Activated CD8-positive, alpha-beta memory T cell treated with anti-CD3 and anti-CD28 coated beads for 36 hours (primary cell): ENCODE measurements around the gene ARL5A. TPM values are rescaled to one million over a fixed set of nuclear protein-coding genes. Genes with fewer than 3 reads are reported as not detected.
"Not testable (repeated sequence)": the region's sequence is repeated elsewhere in the genome, so short reads cannot be mapped to it uniquely, and the experiment has no call there.

ENCODE experiments used
- CTCF ChIA-PET: fragments of 350-600 bp; sonication (Branson Sonifier 250); formaldehyde crosslinking; loops from one replicate; lab custom pipeline; 2021; ENCODE audit warnings: antibody characterized with exemption; lab: Charles Lee
- POLR2A ChIA-PET: fragments of 350-600 bp; sonication (Branson Sonifier 250); formaldehyde crosslinking; loops from one replicate; lab custom pipeline; 2021; ENCODE audit warnings: antibody characterized with exemption; lab: Charles Lee
- total RNA-seq, 2 experiments: library from RNA; stranded (reverse); gene quantifications; one replicate each; pipeline ENCODE4 v1.2.3, GENCODE V29; 2021

ARL5A gene, protein sequence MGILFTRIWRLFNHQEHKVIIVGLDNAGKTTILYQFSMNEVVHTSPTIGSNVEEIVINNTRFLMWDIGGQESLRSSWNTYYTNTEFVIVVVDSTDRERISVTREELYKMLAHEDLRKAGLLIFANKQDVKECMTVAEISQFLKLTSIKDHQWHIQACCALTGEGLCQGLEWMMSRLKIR
- 10 to 100 TPM; 77.4 to 79.0 TPM for total RNA-seq

DNA sequence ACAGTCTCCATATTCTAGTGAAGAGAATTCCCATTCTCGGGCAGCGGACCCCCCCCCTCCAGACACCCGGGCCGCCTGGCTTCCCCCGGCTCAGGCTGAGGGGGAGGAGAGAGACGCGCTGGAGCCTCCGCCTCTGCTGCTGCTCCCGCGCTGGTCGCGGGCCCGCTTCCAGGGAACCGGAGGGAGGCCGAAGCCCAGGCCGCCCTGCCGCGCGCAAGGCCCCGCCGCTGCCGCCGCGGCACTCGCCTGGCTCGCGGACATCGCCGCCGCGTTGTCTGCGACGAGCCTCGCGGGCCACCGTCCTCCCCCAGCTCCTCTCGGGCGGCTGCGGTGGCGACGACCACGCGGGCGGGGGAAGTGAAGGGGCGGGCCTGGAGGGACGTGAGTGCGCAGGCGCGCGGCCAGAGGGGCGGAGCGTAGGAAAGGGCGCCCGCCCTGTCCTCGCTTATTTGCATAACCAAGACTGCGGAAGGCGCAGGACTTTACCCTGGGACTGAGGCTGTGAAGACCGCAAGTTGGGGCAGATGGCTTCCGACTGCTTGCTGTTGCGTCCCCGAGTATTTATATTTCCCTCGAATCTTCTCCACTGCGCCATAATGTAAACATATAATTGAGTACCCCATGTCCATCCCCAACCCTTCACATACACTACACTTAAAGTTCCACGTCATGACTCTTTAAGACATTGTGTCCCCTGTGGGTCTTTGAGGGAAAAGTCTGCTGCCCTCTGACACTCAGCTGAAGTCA is at the start of gene ARL5A:
Gene ARL5A (minus strand): TSS at position 279 of the 747 bp plus-strand sequence. CDS start 245 bp downstream, at position 34.
- ChIA-PET CTCF (interaction anchor here (0.7 to 1.2 kb wide), 3 partner anchors 12 to 197 kb away, joined by 3 read pairs; no protein-coding TSS in a partner anchor), POLR2A (interaction anchor here (0.6 to 1.2 kb wide), 4 partner anchors 8 to 847 kb away, joined by 3 to 4 read pairs (median 3); no protein-coding TSS in a partner anchor)

DNA sequence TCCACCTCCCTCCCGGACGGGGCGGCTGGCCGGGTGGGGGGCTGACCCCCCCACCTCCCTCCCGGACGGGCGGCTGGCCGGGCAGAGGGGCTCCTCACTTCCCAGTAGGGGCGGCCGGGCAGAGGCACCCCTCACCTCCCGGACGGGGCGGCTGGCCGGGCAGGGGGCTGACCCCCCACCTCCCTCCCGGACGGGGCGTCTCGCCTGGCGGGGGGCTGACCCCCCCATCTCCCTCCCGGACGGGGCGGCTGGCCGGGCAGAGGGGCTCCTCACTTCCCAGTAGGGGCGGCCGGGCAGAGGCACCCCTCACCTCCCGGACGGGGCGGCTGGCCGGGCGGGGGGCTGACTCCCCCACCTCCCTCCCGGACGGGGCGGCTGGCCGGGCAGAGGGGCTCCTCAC is 47.4 kb upstream of the ARL5A start:
- CTCF ChIA-PET, POLR2A ChIA-PET: not testable (repeated sequence)

DNA sequence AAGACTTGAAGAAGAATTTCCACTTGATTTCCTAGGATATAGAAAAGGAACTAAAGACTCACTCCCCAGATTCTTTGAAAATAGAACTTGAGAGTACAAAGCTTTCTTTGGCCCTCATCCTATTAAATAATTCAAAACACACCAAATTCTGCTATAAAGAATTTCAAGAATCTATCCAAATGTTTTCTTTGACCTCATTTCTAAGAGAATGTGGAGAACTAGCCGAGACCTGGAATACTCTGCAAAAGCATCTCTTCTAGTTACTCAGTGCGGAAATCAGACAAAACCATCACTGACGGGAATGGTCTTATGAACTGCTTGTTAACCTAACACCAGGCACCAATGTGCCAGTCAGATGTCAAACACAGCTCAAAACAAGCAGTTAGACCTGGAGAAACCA is 44.2 kb upstream of the ARL5A start:
- POLR2A ChIA-PET, result no interaction called here
- CTCF ChIA-PET, result no interaction called here

DNA sequence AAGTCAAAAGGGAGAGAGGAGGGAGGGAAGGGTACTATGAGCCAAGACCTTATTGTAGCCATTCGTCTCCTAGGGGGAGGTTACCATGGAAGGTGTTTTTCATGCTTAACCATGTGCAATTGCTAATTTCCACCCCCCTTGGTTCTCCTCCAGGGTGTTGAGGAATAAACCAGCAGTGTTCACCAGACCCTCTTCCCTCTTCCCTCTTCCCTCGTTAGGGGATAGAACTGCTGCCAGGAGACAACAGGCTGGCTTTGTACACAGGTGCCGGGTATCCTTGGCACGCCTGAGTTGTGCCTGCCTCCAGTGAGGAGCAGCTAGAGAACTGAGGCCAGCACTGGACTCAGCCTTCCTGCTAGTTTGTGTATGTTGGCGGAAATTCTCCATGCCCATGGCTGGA is 41.1 kb upstream of the ARL5A start:
- POLR2A ChIA-PET, result no interaction called here
- CTCF ChIA-PET, result no interaction called here

DNA sequence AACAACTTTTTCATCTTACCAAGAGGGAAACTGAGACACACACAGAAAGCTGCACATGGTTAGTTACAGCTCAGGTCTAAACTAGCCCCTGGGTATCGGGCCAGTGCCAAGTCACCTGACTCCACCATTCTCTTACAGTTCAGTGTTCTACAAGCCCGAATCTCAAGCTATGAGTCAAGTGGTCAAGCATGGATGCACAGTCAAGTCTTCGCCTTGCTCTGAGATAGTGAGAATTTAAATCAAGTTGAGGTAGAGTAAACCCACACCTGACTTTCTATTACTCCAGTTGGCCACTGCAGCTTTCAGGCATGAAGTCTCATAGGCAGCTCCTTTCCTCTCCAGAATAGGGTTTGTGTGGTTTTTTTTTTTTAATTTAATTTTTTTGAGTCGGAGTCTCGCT is 34.5 kb upstream of the ARL5A start:
- ChIA-PET POLR2A (no interaction called here), CTCF (no interaction called here)

DNA sequence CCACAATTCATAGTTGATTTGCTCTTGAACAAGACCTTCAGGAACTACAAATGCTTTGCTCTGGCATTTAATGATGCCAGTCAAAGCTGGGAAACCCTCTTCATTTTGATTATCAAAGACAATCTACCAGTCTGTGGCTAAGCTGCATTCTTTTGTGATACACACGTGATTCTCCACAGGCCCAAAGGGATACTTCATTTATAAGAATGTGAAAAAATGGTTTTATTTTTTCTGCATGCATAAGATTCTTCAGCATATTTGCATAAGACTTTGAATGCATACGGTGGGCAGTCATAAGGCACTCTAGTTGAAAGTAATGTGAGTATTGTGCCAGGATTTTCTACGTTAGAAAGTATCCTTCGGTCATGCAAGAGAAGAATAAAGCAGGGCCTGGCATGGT is 33.0 kb upstream of the ARL5A start:
- ChIA-PET CTCF (no interaction called here), POLR2A (no interaction called here)

DNA sequence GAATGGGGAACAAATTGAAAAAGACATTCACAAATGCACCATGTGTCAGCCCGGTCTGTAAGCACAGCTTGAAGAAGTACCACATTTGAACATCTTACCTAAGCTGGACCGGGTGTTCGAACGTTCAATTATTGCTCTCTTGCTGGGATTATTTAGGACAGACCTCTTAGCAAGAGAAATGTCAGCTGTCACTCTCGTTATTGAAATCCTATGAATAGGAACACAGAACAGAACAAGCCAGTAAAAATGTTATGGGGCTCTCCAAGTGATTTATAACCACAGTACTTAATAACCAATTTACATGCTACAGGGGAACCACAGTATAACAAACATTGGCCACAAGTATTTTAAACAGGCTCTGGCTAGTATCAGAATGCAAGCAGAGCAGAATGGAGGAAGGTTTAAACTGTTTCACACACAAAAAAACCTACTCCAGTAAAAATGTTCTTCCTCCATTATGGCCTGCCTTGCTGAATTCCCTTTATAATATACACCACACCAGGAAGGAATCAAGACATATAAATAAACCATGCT is 32.5 kb upstream of the ARL5A start:
- ChIA-PET CTCF (no interaction called here), POLR2A (no interaction called here)

DNA sequence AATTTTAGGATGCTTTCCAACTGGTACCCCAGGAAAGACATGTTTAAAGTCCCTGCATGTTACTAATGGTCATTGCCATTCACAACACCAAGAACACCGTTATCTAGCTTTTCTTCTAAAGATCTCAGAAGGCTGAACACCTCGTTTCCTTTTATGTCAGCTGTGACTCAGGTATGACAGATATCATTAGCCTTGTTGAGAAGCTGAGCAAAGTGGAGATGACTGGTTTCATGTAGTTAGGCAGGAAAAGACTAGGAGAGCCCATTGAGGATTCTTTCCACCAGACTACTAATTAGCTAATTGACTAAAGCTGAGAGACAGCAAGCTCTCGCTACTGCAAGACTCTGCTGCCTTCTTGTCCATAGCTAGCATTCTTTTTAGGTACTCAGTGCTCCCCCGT is 32.0 kb upstream of the ARL5A start:
- CTCF ChIA-PET, result no interaction called here
- POLR2A ChIA-PET, result no interaction called here

DNA sequence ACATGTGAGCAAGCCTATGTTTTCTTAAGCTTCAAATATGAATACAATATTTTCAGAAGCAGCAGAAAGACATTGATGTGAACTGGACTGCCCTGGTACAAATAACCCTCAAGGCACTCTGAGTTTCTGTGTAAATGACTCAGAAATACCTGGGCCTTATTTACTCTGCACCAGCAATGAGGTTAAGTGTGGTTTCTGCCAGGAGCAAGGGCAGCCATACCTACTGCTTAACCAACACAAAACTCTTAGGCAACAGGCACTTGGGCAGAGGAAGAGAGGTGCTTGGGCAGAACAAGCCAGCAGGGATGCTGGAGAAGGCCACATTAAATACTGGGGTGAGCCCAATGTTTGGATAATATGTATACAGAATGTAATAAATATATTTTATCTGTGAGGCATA is 29.4 kb upstream of the ARL5A start:
- ChIA-PET CTCF (no interaction called here), POLR2A (no interaction called here)

DNA sequence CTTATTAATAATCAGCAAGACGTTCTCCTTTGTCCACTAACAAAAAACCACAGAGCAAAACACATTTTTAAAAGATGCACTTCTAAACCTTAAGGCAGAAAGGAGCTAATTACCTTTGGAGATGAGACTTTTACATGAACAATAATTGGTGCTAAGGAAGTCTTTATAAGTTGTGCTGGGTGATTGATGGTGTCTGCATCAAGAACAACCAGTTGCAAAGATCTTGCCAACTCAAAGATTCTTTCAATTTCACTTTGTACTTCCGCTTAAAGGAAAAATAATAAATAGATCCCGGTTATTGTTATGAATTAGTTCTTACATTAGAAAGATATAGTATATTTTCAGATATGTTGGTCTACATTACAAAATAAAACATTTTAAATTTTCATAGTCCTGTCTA is 26.9 kb upstream of the ARL5A start:
- ChIA-PET POLR2A (no interaction called here), CTCF (no interaction called here)

DNA sequence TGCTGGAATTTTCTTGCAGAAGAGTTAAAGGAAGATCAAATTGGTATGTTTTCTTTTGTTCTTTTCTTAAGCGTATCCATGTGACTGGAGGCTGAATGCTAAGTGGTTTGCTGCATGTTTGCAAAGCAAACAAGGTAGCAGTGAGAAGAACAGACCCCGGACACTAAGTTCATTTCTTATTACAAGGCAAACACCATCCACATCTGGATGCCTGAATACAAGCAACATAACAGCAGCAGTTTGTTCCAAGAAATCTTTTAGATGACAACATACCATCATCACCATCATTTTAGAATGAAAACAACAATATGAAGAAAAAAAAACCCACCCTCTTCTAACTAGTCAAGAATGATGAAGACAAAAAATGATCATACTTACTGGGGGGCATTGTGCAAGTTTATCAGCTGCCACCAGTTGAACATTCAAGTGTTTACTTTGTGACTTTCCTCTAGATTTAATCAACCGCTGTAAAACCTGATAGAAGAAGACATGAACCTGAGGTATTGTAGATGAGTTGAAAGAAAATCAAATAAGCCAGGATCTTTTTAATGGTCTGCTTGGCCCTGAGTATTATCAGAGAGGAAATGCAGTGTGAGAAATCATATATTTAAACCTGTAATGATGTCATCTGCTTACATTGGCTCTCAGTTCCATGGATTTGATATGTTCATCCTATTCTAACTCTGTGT is 25.0 kb upstream of the ARL5A start:
- CTCF ChIA-PET, result no interaction called here

DNA sequence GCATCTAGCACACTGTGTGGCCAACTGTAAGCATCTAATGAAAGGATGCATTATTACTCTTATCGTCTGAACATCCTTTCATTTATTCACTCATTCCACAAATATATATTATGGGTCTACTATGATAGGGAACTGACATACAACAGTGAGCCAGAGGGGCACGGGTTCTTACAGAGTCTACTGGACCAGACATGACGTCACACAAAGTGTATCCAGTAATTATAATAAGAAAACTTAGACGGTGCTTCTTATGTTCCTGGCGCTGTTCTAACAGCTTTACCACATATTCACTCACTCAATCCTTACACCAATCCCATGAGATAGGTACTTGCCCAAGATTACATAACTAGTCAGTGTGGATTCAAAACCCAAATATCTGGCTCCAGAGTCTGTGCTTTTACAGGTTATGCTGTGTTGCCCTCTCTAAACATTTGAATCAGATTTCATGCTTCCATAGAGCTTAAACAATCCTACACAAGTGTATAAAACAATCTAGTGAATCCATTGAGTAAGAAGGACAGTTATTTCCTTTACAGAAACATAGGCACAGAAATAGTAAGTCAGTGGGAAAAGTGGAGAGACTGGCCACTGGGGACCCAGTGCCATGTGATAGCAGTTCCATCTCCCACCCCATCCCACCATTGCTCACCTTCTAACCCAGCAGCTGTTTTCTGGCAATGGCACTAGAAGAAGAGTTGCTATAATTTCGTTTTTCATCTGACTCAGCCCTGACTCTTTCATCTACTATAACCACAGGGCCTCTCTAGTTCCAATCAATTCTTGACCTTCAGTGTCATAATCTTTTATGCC is 24.2 kb upstream of the ARL5A start:
- CTCF ChIA-PET, result no interaction called here
- POLR2A ChIA-PET, result no interaction called here

More for the DNA sequence above, 25.0 kb upstream of the ARL5A start:
- POLR2A ChIA-PET, result no interaction called here

DNA sequence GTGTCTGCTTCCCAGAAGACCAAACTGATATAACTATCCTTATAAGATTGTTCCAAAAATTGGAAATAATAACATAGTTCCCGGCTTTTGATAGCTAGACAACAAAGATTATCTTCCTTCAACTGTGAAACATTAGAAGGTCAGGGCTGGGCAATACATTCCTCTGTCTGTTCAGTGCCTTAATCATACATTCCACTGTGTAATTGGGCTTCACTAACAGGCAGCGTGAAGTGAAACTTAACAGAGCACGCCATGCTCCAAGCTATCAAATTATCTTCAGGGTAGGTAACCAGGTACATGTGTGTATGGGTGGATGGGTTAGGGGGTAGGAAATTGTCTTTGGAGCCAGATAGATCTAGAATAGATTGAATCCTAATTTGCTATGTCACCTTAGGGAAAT is 23.5 kb upstream of the ARL5A start:
- POLR2A ChIA-PET, result no interaction called here
- CTCF ChIA-PET, result no interaction called here

DNA sequence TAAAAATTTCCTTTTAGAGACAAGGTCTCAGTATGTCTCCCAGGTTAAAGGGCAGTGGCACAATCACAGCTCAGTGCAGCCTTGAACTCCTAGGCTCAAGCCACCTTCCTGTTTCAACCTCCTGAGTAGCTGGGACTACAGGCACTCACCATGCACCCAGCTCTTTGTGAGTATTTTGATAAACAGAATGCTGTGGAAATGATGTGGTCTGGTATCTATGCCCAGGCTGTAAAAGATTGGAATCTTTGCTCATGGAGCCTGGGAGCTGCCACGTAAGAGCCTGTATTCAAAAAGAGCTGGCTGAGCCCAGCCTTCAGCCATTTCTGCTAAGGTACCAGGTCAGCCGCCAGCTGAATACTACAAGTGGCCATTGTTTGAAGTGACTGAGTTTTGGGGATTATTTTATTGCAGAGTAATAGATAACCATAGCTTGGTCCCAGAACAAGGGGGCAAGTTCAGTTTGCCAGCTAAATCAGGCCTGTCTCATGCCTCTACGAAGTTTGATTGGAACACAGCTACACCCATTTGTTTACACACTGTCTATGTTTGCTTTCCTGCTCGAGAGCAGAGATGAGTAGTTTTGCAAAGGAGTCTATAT is 21.3 kb upstream of the ARL5A start:
- CTCF ChIA-PET, result no interaction called here

DNA sequence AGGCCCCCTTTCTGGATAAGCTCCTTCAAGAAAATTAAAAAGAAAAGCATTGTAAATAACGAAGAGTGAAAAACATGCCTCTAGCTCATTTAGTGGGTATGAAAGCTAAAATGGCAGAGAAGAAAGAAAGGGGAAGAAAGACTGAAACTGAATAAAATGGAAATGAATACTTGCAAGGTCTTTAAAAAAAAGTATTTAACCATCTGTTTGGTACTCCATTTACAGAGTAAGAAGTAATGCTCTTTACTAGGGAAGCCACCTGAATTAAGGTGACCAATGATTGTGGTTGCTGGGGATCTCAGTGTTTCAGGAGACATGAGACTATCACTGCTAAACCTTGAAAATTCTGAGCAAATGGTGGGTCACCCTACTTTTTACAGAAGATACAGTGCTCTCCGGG is 17.7 kb upstream of the ARL5A start:
- CTCF ChIA-PET, result interaction anchor here (0.8 kb wide), 1 partner anchor 19 kb away, joined by 3 read pairs; no protein-coding TSS in a partner anchor

More for the DNA sequence above, 21.3 kb upstream of the ARL5A start:
- POLR2A ChIA-PET, result no interaction called here

DNA sequence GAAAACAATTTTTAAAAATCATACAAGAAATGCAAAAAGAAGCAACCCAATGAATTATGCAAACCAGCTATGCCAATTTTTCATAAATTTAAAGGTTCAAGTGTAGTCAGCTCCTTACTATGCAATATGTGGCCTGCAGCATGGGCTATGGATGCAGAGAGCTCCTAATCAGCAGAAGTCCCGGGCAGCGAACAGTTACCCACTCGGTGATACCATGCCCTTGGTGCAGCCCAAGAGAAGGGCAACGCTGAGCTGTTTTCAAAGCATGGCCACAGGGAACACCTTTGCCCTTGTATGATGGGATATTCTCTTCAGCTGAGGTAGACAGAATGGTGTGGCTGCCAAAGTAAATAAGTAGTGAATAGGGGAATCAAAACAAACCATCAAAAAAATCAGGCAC is 17.3 kb upstream of the ARL5A start:
- POLR2A ChIA-PET, result no interaction called here
- CTCF ChIA-PET, result interaction anchor here (0.8 kb wide), 1 partner anchor 19 kb away, joined by 3 read pairs; no protein-coding TSS in a partner anchor

More for the DNA sequence above, 17.7 kb upstream of the ARL5A start:
- POLR2A ChIA-PET, result no interaction called here

DNA sequence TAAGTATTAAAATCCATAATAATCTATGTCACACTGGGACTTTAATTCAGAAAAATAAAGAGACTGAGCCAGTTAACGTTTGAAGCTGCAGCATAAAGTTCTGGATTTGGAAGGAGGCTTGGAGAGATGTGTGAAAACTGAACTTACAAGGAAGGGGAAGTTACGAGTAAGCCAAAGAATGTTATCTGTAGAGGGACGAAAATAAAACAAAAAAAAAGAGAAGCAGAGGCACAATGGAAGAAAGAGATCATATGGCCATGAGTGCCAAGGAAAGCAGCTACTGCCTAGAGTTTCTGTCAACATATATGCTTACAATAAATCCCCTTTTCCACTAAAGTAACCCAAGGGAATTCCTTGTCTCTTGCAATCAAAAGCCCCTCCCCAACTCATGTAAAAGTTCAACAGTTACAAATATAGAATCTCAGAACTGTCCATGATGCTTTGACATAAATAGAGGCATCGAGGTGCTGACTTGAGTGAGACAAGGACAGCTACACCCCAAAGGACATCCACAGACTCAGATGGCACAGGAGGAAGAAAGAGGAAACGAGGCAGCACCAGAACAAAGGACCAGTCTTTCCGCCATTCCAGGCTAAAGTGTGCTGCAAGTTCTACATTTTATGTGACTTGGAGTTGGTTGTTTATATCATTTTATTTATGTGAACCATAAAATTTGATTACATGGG is 16.1 kb upstream of the ARL5A start:
- ChIA-PET POLR2A (no interaction called here), CTCF (no interaction called here)

DNA sequence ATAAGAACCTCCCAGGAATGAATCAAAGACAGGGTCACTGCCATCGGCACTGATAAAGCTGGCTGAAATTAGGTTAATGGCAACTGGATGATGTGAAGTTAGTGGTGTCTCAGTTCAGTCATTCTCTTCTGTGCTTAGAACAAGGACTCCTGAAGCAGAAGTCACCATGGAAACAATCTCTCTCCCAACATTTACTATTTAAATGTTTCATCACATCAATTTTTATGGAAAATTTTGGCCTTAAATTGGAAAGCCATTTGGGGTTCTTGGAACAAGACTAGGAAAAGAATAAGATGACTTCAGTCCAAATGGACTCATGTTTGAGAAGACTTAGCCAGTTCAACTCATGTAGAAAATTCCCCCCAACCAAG is 15.5 kb upstream of the ARL5A start:
- CTCF ChIA-PET, result no interaction called here

More for the DNA sequence above, 15.5 kb upstream of the ARL5A start:
- POLR2A ChIA-PET, result no interaction called here
